ENCODE measurements around the gene RPL31.

The RPL31 gene

DNA sequence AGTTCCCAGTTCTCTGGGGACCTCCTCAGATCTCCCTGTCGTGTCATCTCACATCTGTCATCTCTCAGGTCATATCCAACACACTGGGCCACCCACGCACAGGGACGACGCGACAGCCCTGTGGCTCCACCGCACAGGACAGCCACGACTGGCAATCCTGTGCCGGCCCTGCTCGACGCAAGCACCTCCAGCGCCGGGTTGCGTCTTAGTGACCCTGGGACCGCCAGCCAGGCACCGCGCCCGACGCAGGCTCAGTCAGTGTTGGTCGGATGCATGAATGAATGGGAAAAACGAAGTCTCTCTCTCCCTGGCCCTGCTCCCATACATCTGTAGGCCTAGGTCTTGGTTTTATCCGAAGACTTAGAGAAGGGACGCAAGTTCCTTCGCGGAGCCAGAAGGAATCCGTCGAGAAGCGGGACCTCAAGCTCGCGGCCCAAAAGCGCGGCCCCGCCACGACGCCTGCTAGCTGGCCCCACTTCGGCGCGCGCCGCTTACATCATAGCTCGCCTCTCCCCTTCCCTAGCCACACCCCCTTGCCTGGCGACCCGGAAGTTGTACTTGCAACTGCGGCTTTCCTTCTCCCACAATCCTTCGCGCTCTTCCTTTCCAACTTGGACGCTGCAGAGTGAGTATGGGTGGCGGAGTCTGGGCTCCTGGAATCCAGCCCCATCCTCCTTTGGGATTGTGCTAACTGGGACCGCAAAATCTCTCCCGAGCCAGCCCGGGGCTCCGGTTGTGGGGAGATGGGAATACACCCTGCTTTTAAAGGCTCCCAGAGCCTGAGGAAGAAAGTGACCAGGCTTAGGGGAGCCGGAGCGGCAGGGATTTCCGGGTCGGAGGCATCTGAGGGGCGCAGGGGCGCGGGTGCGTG, at the start of gene RPL31:
RPL31 (plus strand) TSS at position 599 of the 871 bp plus-strand sequence. CDS start 413 bp downstream, outside the sequence.
- peak; percentile 94 for DNase-seq

DNA sequence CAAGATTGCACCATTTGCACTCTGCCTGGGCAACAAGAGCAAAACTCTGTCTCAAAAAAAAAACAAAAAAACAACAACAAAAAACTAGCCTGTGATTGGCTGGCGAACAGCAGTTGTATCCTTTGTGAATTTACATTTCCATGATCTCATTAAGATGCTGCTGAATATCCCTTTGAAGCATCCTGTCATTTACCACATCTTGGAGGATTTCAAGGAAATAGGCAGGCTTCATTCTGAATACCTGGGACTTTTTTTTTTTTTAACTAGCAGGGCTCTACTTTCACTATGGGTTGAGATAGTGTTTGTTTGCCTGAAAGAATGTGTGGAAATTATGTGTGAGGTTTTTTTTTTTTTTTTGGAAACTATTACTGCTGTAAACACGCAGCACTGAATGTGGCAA, 49.6 kb upstream of the RPL31 start:
- no peak for DNase-seq

DNA sequence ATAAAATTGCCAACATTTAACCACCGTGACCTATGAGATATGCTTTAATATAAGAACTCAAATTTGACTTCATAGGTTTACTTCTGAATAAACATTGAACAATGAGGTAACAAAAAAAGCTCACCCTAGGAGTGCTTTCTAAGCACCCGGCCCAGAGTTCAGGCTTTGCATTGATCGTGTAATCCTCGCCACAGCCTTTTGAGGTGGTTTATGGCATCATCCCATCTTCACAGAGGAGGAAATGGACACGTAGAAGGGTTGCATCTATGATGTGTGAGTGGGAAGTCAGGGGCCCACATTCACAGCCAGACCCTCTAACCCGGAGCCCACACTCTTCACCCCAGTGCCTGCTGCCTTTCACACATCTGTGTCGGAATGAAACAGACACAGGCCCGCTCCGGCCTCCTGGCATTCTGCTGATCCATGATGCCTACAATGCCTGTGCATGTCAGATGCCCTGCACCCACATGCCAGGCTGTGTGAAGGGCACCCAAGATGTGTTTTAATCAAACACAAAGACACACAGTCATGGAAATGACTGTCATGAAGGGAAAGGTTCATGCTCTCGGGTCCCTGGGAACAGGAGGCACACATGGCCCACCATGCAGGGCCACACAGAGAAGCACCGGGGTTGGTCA, 48.6 kb upstream of the RPL31 start:
- DNase-seq: no peak

GRCh38 chr2:100954044-100954420, 48.1 kb upstream of the RPL31 start:
- no peak for DNase-seq

DNA sequence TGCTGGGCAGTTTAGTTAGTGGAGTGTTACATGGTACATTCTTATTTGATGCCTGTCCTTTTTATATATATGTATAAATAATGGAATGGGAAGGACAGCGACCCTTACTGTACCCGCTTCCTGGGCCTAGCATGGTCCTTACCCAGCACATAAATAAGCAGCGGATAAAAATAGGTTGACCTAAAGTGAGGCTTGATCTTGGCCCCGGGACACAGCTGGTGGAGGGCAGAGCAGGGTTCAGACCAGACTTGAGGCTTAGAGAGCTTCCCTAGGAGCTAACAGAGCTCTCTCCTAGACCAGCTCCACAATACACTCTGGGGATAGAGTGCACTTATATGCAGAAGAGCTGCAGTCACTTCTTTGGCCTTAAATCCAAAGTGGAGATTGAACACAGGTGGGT, 46.9 kb upstream of the RPL31 start:
- no peak for DNase-seq

DNA sequence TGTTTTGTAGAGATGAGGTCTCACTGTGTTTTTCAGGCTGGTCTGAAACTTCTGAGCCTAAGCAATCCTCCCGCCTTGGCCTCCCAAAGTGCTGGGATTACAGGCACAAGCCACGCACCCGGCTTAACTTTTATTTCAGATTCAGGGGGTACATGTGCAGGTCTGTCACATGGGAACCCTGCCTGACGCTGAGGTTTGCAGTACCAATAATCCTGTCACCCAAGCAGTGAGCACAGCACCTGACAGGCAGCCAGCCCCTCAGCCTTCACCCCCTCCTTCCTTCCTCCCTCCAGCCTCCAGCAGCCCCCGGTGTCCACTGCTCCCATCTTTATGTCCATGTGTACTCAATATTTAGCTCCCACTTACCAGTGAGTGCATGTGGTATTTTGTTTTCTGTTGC, 46.0 kb upstream of the RPL31 start:
- no peak for DNase-seq

DNA sequence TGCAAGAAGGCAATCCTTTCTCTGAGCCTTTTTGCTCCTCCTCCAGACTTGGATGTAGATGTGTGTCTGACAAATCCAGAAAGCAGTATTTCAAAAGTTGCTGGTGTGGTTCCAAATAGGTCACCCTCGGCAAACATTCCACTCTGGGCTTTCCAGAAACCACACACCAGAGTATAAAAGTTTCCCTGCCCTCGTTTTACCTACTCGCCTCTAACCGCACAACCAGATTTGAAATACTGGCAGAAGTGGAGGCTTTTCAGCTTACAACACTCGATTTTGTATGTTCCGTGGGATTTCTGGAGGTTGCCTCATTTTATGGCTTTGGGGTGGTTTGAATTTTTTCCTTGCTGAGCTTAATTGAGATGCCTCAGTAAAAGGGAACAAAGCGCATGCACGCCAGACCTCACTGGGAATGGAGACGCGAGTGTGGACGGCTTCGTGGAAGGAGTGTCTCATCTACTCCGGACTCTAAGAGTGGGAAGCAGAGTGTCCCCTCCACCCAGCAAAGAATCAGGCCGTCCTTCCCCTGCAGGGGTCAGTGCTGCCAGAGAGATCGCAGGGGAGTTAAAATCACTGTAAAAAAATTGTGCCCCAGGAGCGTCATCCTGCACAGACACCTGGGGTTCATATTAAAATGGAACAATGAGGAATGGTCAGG, 44.0 kb upstream of the RPL31 start:
- DNase-seq: no peak

DNA sequence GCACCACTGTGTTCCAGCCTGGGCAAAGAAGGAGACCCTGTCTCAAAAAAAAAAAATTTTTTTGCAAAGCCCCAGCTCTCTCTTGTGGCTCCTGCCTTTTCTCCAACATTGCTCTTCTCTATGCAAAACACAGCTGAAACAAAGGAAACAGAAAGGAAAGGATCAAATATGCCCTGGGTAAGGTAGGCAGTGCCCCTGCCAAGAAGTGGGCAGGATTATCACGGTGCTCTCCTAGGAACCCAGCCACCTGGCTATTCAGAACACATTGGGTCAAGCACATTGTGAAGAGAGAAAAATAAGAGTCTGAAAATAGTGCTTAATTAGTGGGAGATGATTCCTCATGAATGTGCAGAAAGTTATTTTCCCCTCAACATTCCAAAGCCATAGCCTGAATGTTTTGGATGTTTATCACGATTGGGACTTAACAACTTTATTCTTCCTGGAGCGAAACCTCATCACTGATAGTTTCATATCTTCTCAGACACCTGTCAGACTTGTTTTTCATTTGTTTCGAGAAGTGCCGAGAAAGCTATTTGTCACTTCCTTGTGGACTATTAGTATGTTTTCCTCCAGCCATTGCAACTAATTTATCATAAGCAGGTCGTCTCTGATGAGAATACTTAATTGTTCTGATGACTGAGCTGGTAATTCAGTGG, 42.7 kb upstream of the RPL31 start:
- DNase-seq: no peak

DNA sequence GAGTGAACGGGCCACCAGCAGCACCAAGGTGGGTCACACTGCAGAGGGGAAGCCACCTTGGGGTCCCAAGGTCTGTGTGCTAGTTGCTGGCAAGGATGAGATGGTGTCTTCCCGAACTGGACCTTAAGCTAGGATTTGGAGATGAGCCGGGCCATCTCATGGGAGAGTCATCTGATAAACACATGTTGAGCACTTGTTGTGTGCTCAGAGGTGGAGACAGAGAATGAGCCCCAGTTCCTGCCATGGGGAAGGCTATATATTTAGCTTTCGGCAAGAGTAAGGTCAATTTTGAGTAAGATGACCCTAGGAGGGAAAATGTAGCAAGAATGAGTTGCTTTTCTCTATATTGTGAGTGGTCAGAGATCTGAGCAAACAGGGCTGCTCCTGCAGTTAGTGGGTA, 41.4 kb upstream of the RPL31 start:
- DNase-seq: no peak

- no peak for DNase-seq
Observed at GRCh38 chr2:100962366-100963025, 39.6 kb upstream of the RPL31 start.

- no peak for DNase-seq
Observed at GRCh38 chr2:100963026-100963375, 39.1 kb upstream of the RPL31 start.

GRCh38 chr2:100964222-100964621, 37.9 kb upstream of the RPL31 start:
- DNase-seq: no peak

DNA sequence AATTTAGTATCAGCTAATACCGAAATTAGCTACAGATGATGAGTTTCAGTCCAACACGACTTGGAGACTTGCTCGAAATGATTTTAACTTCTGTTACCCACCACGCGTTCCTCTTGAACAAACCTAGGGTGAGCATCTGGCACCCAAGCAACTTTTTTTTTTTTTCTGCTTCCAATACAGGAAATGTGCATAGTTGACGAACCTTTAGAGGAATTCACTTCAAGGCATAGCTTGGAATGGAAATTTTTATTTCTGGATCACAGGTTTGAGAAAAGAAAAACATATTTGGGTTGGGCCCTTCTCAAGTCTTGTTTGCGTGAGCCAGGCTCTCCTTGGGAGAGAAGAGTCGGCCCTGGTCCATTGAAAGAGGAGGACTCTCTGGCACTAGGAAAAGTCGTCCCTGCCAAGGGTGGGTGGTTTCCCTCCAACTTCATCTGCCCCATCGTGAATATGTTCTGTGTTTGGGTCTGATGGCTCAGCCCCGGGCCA, 37.4 kb upstream of the RPL31 start:
- no peak for DNase-seq

- no peak for DNase-seq
Observed at GRCh38 chr2:100965596-100965995, 36.5 kb upstream of the RPL31 start.

DNA sequence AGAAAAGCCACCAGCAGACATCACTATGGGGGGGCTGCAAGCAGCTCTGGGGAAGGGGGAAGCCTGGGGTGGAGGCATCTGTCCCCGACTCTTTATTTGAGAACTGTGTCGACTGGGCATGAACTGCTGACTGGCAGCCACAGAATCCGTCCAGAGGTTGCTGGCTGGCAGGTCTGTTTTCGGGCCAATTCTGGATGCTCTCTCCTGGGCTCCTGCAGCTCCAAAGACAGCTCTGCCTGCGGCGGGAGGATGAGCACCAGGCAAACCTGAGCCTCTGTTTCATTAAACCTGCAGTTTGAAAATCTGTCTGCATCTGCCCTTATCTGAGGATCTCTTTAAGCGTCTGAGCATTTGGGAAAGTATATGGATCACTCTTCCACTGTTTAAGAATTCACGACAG, 34.4 kb upstream of the RPL31 start:
- DNase-seq: no peak

DNA sequence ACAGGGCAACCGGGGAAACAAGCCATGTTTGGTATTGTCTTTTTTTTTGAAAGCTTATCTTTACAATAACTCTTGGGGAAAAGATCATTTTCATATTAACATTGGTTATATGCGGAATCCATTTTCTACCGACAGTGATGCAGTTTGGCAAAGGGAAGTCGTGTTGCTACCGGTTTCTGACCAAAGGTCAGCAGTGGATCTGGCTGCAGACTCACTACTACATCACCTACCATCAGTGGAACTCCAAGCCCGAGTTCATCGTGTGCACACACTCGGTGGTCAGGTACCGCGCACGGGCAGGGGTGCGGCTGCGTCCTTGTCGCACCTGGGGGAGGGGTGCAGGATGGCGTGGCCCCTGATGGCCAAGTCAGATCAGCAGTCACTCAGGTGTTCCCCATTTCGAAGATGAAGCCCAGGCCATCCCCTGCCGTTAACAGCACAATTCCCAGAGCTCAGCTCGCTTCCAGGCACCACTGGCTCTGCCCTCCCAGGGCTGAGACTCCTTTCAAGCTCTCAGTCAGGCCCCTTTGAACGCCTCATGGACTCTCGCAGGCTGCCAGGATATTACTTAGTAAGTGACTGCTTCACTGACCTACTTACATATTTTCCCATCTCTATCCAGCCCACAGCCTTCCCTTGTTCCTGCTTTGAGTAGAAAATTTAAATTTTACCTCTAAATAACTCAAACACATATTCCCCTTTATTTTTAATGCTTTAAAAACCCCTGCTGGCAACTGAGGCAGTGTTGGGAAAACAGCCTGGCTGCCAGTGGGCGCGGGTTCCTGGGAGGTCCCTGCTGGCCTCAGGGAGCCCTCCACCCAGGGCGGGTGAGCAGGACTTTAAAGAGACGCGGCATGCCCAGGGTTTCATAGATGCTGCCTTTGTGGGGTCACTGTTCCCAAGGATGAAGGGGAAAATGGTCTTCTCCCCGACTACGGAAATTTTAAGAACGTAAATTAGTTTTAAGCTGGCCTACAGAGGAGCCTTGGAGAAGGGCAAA, 33.6 kb upstream of the RPL31 start:
- DNase-seq: no peak

DNA sequence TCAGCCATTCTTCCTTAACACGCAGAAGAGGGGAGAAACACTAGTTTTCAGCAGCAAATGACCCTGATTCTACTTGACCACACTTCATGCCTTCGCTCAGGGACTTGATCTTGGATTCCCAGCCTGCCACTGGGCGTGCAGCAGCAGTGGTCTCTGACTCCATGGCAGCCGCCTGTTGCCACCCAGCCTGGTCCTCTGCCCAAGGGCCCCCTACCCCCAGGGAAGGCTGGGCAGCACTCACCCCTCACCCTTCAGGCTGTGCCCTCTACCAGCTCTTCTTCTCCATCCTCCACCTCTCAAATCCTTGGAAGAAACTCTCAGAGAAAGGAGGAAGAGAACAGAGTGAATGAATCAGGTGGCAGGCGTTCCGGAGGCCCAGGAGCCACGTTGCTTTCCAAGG, 32.1 kb upstream of the RPL31 start:
- DNase-seq: no peak

- no peak for DNase-seq
Observed at GRCh38 chr2:100971221-100971620, 30.9 kb upstream of the RPL31 start.

- DNase-seq: no peak
Observed at GRCh38 chr2:100972452-100972851, 29.6 kb upstream of the RPL31 start.

GRCh38 chr2:100974712-100975520, 27.2 kb upstream of the RPL31 start:
- DNase-seq: no peak

DNA sequence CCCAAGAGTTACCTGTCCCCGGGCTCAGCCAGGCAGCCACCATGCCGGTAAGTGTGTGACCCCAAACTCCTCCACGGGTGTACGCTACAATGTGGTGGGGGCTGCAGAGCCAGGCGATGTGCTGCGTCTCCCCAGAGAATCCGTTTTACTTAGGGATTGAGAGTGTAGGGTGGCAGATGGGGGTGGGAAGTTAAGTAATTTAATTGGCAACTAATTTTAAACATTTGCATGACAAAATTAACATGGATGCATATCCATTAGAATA, 26.6 kb upstream of the RPL31 start:
- DNase-seq: no peak
